Stomach (tissue), 9 donors: ENCODE measurements around the gene KIF5B. TPM values are rescaled to one million over a fixed set of nuclear protein-coding genes. Genes with fewer than 3 reads are reported as not detected.

ENCODE experiments used
- DNase-seq, 2 donors: peaks; one replicate each; pipeline versions ENCODE4 v3.0.0 to v3.0.0-alpha.2; 2013 to 2019
- H3K27ac ChIP-seq, 5 donors: fragments of 200-600 bp in 4 of 5; sonication (generic) in 4 of 5; one replicate each; pipeline ENCODE4 v1.5.1; 2013 to 2019; ENCODE audit warnings: mild to moderate bottlenecking in 1 of 5, moderate library complexity in 1 of 5
- H3K27me3 ChIP-seq, 3 donors: fragments of 200-600 bp; sonication (generic); one replicate each; pipeline ENCODE4 v1.5.1; 2017 to 2019; ENCODE audit warnings: mixed run types in 1 of 3
- H3K36me3 ChIP-seq, 4 donors: fragments of 200-600 bp; sonication (generic); 1 replicate in 3 of 4; 2 replicates in 1 of 4; pipeline ENCODE4 v1.5.1; 2016 to 2019
- H3K4me1 ChIP-seq, 4 donors: fragments of 200-600 bp; sonication (generic); one replicate each; pipeline ENCODE4 v1.5.1; 2016 to 2019
- H3K4me3 ChIP-seq, 4 donors: fragments of 200-600 bp; sonication (generic) in 3 of 4; one replicate each; pipeline ENCODE4 v1.5.1; 2016 to 2019; ENCODE audit warnings: mild to moderate bottlenecking in 1 of 4
- H3K9me3 ChIP-seq, 4 donors: fragments of 200-600 bp; sonication (generic); one replicate each; pipeline ENCODE4 v1.5.1; 2016 to 2019
- CTCF ChIP-seq, 7 experiments: fragments of 450-650 bp in 4 of 7; fragments of 200-600 bp in 3 of 7; sonication (generic) in 3 of 7; IDR thresholded peaks; one replicate each; pipeline ENCODE4 v1.5.1; 2016 to 2019; ENCODE audit warnings: antibody characterized with exemption in 7 of 7, control low read depth in 2 of 7, mild to moderate bottlenecking in 1 of 7
- EP300 ChIP-seq: sonication (generic); formaldehyde crosslinking; IDR thresholded peaks from one replicate; pipeline ENCODE4 v1.6.1; 2017; ENCODE audit warnings: antibody characterized with exemption
- POLR2A ChIP-seq, 4 donors: fragments of 450-650 bp; IDR thresholded peaks; one replicate each; pipeline ENCODE4 v1.6.1; 2016; ENCODE audit warnings: antibody characterized with exemption in 4 of 4, control low read depth in 2 of 4, mild to moderate bottlenecking in 1 of 4, moderate library complexity in 1 of 4
- POLR2AphosphoS5 ChIP-seq, 3 donors: sonication (generic); formaldehyde crosslinking; IDR thresholded peaks; one replicate each; pipeline ENCODE4 v1.6.1; 2016; ENCODE audit warnings: antibody characterized with exemption in 3 of 3
- WGBS, 5 donors: extraction: QIAGEN DNeasy Blood & Tissue Kit in 3 of 5; methylation state at CpG; one replicate each; pipeline versions ENCODE4 v1.1.5 to v1.1.7; 2013 to 2018; 5-methylcytosine and 5-hydroxymethylcytosine counted together
- intact Hi-C: fragments of 100-400 bp; cut with DNase I; formaldehyde crosslinking; loops from one replicate; pipeline ENCODE4 v1.15.1; 2023; ENCODE audit warnings: low total_unique reads
- polyA plus RNA-seq, 3 donors: library from polyadenylated mRNA; stranded (reverse); fragments of 200-250 nt; gene quantifications; one replicate each; pipeline ENCODE4 v1.2.3, GENCODE V29; 2013
- total RNA-seq, 5 donors: library from RNA; depleted of rRNA; stranded (reverse); fragments of >200 nt; gene quantifications; one replicate each; pipeline versions ENCODE4 v1.1.0 to v1.2.3, GENCODE V29; 2014 to 2016
- donor health status: healthy with polysubstance abuse.
- donor health status: Bipolar disorder and iron deficiency.
- donor health status: healthy.

Gene KIF5B
- total and polyA plus RNA-seq, 8 donors, result 25.1 to 145 (median 66.3) TPM

GRCh38 chr10:32033171-32033570, 23.1 kb downstream of the KIF5B start:
- H3K36me3 ChIP-seq, result peaks cover 86 to 100% (median 100%) of the 10 kb centered on the region in 4 donors

GRCh38 chr10:32031920-32032319, 24.3 kb downstream of the KIF5B start:
- peaks cover 0 to 17% (median 1%) of the 10 kb centered on the region in 4 donors for H3K4me1 ChIP-seq
- no peak overlapping the region for H3K4me3 ChIP-seq
- no peak for DNase-seq
- no peaks in the 10 kb centered on the region for H3K9me3 ChIP-seq
- H3K27ac ChIP-seq, result no peak overlapping the region
- peaks cover 85 to 100% (median 100%) of the 10 kb centered on the region in 4 donors for H3K36me3 ChIP-seq
- intact Hi-C loops, result no loop called here
- no peaks in the 10 kb centered on the region for H3K27me3 ChIP-seq
- WGBS, 5 donors, result 82 to 97% (median 96%) methylated on average over 4 of the region's 4 CpGs
- no peak for TF ChIP-seq CTCF (IDR thresholded peaks at IDR 0.05)
- TF ChIP-seq EP300, result no peak
- TF ChIP-seq POLR2AphosphoS5 (IDR thresholded peaks at IDR 0.05), result no peak
- no peak for TF ChIP-seq POLR2A (IDR thresholded peaks at IDR 0.05)

More at GRCh38 chr10:32033171-32033570, 23.1 kb downstream of the KIF5B start:
- Histone ChIP-seq H3K9me3 (no peaks in the 10 kb centered on the region), H3K4me3 (no peak overlapping the region), H3K27me3 (no peaks in the 10 kb centered on the region), H3K27ac (no peak overlapping the region), H3K4me1 (peaks cover 0 to 28% (median 1%) of the 10 kb centered on the region in 4 donors)
- intact Hi-C loops, result no loop called here
- 82 to 97% (median 96%) methylated on average over 5 of the region's 5 CpGs for WGBS, 5 donors
- TF ChIP-seq CTCF (IDR thresholded peaks at IDR 0.05) (no peak), POLR2AphosphoS5 (IDR thresholded peaks at IDR 0.05) (no peak), EP300 (no peak), POLR2A (IDR thresholded peaks at IDR 0.05) (no peak)
- DNase-seq, result no peak

GRCh38 chr10:32031424-32031823, 24.8 kb downstream of the KIF5B start:
- Histone ChIP-seq H3K4me1 (peaks cover 0 to 12% (median 1%) of the 10 kb centered on the region in 4 donors), H3K27ac (no peak overlapping the region), H3K27me3 (no peaks in the 10 kb centered on the region), H3K36me3 (peaks cover 84 to 100% (median 100%) of the 10 kb centered on the region in 4 donors), H3K4me3 (no peak overlapping the region), H3K9me3 (no peaks in the 10 kb centered on the region)
- intact Hi-C loops, result no loop called here
- TF ChIP-seq POLR2A (IDR thresholded peaks at IDR 0.05), result no peak
- no peak for TF ChIP-seq EP300
- TF ChIP-seq POLR2AphosphoS5 (IDR thresholded peaks at IDR 0.05), result no peak
- TF ChIP-seq CTCF (IDR thresholded peaks at IDR 0.05), result no peak
- WGBS, 5 donors, result 90 to 96% (median 94%) methylated on average over 4 to 6 of the region's 6 CpGs
- DNase-seq, result no peak

GRCh38 chr10:32028710-32029109, 27.5 kb downstream of the KIF5B start:
- no peak for TF ChIP-seq POLR2AphosphoS5 (IDR thresholded peaks at IDR 0.05)
- TF ChIP-seq CTCF (IDR thresholded peaks at IDR 0.05), result no peak
- TF ChIP-seq EP300, result no peak
- TF ChIP-seq POLR2A (IDR thresholded peaks at IDR 0.05), result no peak
- no peak overlapping the region for H3K27ac ChIP-seq
- peaks cover 0 to 11% (median 1%) of the 10 kb centered on the region in 4 donors for H3K4me1 ChIP-seq
- intact Hi-C loops, result no loop called here
- WGBS, 5 donors, result 18 to 40% (median 26%) methylated on average over 1 of the region's 1 CpG
- DNase-seq, result no peak
- no peaks in the 10 kb centered on the region for H3K27me3 ChIP-seq
- no peaks in the 10 kb centered on the region for H3K9me3 ChIP-seq
- peaks cover 65 to 96% (median 93%) of the 10 kb centered on the region in 4 donors for H3K36me3 ChIP-seq
- no peak overlapping the region for H3K4me3 ChIP-seq
